Nephron progenitor cell (in vitro differentiated cells): ENCODE data around the gene CYSRT1.

Source experiments
- DNase-seq: peaks from one replicate; pipeline ENCODE4 v3.0.0; 2021
- H3K27ac Mint-ChIP-seq: 2 replicates; pipeline ENCODE4 v1.8.0; 2021; ENCODE audit warnings: mild to moderate bottlenecking, moderate library complexity, mixed read lengths
- H3K27me3 Mint-ChIP-seq: 2 replicates; pipeline ENCODE4 v1.8.0; 2021; ENCODE audit warnings: mild to moderate bottlenecking, low read depth, mixed read lengths; ENCODE audit not compliant: poor library complexity
- H3K36me3 Mint-ChIP-seq: 2 replicates; pipeline ENCODE4 v1.8.0; 2021; ENCODE audit warnings: low read depth, mixed read lengths
- H3K4me1 Mint-ChIP-seq: 2 replicates; pipeline ENCODE4 v1.8.0; 2021; ENCODE audit warnings: mixed read lengths
- H3K4me3 Mint-ChIP-seq: 2 replicates; pipeline ENCODE4 v1.8.0; 2021; ENCODE audit warnings: mild to moderate bottlenecking, moderate library complexity, mixed read lengths
- H3K9me3 Mint-ChIP-seq: 2 replicates; pipeline ENCODE4 v1.8.0; 2021; ENCODE audit warnings: mild to moderate bottlenecking, moderate library complexity, mixed read lengths
- CTCF ChIP-seq: fragments of 200-600 bp; sonication (generic); IDR thresholded peaks from 2 replicates; pipeline ENCODE4 v1.5.0; 2021; ENCODE audit warnings: antibody characterized with exemption

The CYSRT1 gene

GRCh38 chr9:137189297-137190295, 35.4 kb upstream of the CYSRT1 start:
- Mint-ChIP-seq H3K4me1 (peaks cover 33% of the 10 kb centered on the region), H3K4me3 (peak overlapping the region; percentile 96), H3K27me3 (no peaks in the 10 kb centered on the region), H3K36me3 (peaks cover 4% of the 10 kb centered on the region), H3K27ac (peak overlapping the region; percentile 99), H3K9me3 (no peaks in the 10 kb centered on the region)
- no peak for TF ChIP-seq CTCF
- no peak for DNase-seq

- no peak for TF ChIP-seq CTCF
- Mint-ChIP-seq H3K27me3 (no peaks in the 10 kb centered on the region), H3K27ac (no peak overlapping the region), H3K36me3 (peaks cover 4% of the 10 kb centered on the region), H3K4me3 (peak overlapping the region; percentile 79), H3K9me3 (no peaks in the 10 kb centered on the region), H3K4me1 (peaks cover 33% of the 10 kb centered on the region)
- DNase-seq = no peak
These were observed 34.6 kb upstream of the CYSRT1 start for GRCh38 chr9:137190315-137190856.

GRCh38 chr9:137191245-137191644, 33.7 kb upstream of the CYSRT1 start:
- TF ChIP-seq CTCF = no peak
- Mint-ChIP-seq H3K4me3 (no peak overlapping the region), H3K27me3 (no peaks in the 10 kb centered on the region), H3K27ac (no peak overlapping the region), H3K36me3 (peaks cover 4% of the 10 kb centered on the region), H3K9me3 (no peaks in the 10 kb centered on the region), H3K4me1 (peaks cover 33% of the 10 kb centered on the region)
- no peak for DNase-seq

- TF ChIP-seq CTCF = no peak
- Mint-ChIP-seq H3K36me3 (peaks cover 4% of the 10 kb centered on the region), H3K4me3 (no peak overlapping the region), H3K27me3 (no peaks in the 10 kb centered on the region), H3K4me1 (peaks cover 28% of the 10 kb centered on the region), H3K27ac (no peak overlapping the region), H3K9me3 (no peaks in the 10 kb centered on the region)
- no peak for DNase-seq
These were observed 33.1 kb upstream of the CYSRT1 start for GRCh38 chr9:137191691-137192447.

GRCh38 chr9:137192448-137192780, 32.6 kb upstream of the CYSRT1 start:
- no peaks in the 10 kb centered on the region for H3K27me3 Mint-ChIP-seq
- peaks cover 4% of the 10 kb centered on the region for H3K36me3 Mint-ChIP-seq
- no peak for TF ChIP-seq CTCF
- no peak overlapping the region for H3K27ac Mint-ChIP-seq
- peaks cover 22% of the 10 kb centered on the region for H3K4me1 Mint-ChIP-seq
- DNase-seq = no peak
- H3K9me3 Mint-ChIP-seq = no peaks in the 10 kb centered on the region
- H3K4me3 Mint-ChIP-seq = no peak overlapping the region
